Measurements from ENCODE around the gene ACE.

DNA sequence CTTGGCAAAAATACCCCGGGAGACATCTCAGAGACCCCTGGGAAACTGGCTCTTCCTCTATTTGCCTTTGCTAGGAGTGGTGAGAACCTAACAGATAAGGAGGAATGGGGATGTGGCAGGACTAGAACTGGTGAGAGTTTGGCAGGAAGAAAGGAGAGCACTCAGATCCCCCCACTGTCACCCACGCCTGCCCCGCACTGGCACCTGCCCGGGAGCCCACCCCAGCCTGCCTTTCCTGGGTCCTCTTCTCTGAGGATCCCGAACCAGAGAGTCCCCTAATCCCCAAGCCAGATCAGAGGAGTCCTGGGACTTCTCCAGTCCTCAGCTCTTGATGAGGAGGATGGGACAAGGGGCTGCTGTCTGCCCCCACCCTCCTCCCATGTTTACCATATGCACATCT lies 50.0 kb downstream of the ACE start:
- TF ChIP-seq, protein P1, sequence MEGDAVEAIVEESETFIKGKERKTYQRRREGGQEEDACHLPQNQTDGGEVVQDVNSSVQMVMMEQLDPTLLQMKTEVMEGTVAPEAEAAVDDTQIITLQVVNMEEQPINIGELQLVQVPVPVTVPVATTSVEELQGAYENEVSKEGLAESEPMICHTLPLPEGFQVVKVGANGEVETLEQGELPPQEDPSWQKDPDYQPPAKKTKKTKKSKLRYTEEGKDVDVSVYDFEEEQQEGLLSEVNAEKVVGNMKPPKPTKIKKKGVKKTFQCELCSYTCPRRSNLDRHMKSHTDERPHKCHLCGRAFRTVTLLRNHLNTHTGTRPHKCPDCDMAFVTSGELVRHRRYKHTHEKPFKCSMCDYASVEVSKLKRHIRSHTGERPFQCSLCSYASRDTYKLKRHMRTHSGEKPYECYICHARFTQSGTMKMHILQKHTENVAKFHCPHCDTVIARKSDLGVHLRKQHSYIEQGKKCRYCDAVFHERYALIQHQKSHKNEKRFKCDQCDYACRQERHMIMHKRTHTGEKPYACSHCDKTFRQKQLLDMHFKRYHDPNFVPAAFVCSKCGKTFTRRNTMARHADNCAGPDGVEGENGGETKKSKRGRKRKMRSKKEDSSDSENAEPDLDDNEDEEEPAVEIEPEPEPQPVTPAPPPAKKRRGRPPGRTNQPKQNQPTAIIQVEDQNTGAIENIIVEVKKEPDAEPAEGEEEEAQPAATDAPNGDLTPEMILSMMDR (conservative IDR thresholded peaks at IDR 0.05; ENCODE audit: low read depth, low read length), result no peak
- TF ChIP-seq EZH2 (IDR thresholded peaks at IDR 0.05; ENCODE audit: low read length, unreplicated experiment) (no peak), EZH2phosphoT487 (IDR thresholded peaks at IDR 0.05; ENCODE audit: borderline replicate concordance, low read length) (no peak)

Data from PC-3 (cell line).